ENCODE measurements around the gene SETDB1.

DNA sequence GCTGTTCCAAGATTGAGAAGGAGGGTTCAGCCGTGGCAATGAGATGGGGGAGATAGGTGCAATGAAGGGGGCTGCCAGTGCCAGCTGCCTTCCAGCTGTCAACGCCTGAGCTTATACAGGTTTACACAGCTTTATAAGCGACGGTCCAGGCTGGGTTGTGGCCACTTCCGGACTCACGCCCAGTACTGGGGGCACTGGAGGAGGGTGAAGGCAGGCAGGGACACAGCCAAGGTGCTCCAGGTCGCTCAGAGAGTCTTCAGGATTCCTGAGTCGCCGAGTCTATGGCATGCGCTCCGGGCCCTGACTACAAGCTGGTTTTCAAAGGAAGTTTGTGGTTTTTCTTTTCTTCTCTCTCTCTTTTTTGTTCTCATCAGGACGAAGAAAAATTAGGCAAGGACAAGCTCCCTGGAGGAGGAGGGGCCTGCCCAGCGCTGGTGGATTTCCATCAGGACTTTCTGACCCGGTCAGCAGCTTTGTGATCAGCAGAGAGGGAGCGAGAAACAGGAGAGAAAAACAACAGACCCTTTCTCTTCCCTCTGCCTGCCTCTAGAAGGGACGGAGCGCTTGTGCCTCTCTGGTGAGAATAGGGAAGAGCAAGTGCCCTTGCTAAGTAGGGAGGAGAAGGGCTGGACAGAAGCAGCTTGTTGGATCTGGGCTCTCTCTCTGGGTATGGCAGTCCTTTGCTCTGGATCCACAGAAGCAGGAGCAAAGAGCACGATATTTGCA is 80.3 kb downstream of the SETDB1 start, which contains the start of gene MINDY1:
- TF ChIP-seq POLR2AphosphoS5 (IDR thresholded peaks at IDR 0.05), result peak in 1 of 3 donors; percentile 15
- TF ChIP-seq, protein P1, sequence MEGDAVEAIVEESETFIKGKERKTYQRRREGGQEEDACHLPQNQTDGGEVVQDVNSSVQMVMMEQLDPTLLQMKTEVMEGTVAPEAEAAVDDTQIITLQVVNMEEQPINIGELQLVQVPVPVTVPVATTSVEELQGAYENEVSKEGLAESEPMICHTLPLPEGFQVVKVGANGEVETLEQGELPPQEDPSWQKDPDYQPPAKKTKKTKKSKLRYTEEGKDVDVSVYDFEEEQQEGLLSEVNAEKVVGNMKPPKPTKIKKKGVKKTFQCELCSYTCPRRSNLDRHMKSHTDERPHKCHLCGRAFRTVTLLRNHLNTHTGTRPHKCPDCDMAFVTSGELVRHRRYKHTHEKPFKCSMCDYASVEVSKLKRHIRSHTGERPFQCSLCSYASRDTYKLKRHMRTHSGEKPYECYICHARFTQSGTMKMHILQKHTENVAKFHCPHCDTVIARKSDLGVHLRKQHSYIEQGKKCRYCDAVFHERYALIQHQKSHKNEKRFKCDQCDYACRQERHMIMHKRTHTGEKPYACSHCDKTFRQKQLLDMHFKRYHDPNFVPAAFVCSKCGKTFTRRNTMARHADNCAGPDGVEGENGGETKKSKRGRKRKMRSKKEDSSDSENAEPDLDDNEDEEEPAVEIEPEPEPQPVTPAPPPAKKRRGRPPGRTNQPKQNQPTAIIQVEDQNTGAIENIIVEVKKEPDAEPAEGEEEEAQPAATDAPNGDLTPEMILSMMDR (IDR thresholded peaks at IDR 0.05), result peak; percentile 24 to 39
- peak in 1 of 2 donors; percentile 42 for TF ChIP-seq POLR2A (IDR thresholded peaks at IDR 0.05)
- no peak for TF ChIP-seq EP300 (IDR thresholded peaks at IDR 0.05)
